SK-N-SH treated with all-trans-retinoic acid at 6 μM for 48 hours (cell line): ENCODE measurements around the gene ANAPC13.

Experiments
- ATAC-seq: fragments of 200-7000 bp; cut with Tn5 transposase; 3 replicates; pipeline ENCODE4 v1.9.1; 2020; ENCODE audit warnings: mild to moderate bottlenecking, moderate library complexity
- BACH2 ChIP-seq: fragments of 250-450 bp; sonication (Bioruptor Pico); IDR thresholded peaks from 2 replicates; pipeline ENCODE4 v1.9.0; 2021; ENCODE audit warnings: mild to moderate bottlenecking, borderline replicate concordance
- CREB5 ChIP-seq: fragments of 250-450 bp; sonication (Bioruptor Pico); IDR thresholded peaks from 2 replicates; pipeline ENCODE4 v1.5.1; 2020; ENCODE audit warnings: low read depth, mild to moderate bottlenecking, moderate library complexity
- CSDC2 ChIP-seq: fragments of 250-450 bp; sonication (Bioruptor Pico); IDR thresholded peaks from 2 replicates; pipeline ENCODE4 v1.5.0; 2020; ENCODE audit warnings: mild to moderate bottlenecking, moderate library complexity
- CSRNP3 ChIP-seq: fragments of 250-450 bp; sonication (Bioruptor Pico); IDR thresholded peaks from 2 replicates; pipeline ENCODE4 v1.5.1; 2021; ENCODE audit warnings: mild to moderate bottlenecking, moderate library complexity
- ESRRG ChIP-seq: fragments of 250-450 bp; sonication (Bioruptor Pico); IDR thresholded peaks from 2 replicates; pipeline ENCODE4 v1.6.1; 2021; ENCODE audit warnings: mild to moderate bottlenecking
- GLIS3 ChIP-seq: fragments of 250-450 bp; sonication (Bioruptor Pico); IDR thresholded peaks from 2 replicates; pipeline ENCODE4 v1.5.0; 2020; ENCODE audit warnings: mild to moderate bottlenecking, moderate library complexity
- ISL1 ChIP-seq: fragments of 250-450 bp; sonication (Bioruptor Pico); IDR thresholded peaks from 2 replicates; pipeline ENCODE4 v2.1.2; 2022; ENCODE audit warnings: mild to moderate bottlenecking, moderate library complexity
- OSR1 ChIP-seq: fragments of 250-450 bp; sonication (Bioruptor Pico); IDR thresholded peaks from 2 replicates; pipeline ENCODE4 v1.8.0; 2022; ENCODE audit warnings: moderate library complexity, mild to moderate bottlenecking, inconsistent platforms
- POU6F1 ChIP-seq: fragments of 250-450 bp; sonication (Bioruptor Pico); IDR thresholded peaks from 2 replicates; pipeline ENCODE4 v1.8.0; 2021; ENCODE audit warnings: low read depth, mild to moderate bottlenecking, moderate library complexity, borderline replicate concordance
- PPARA ChIP-seq: fragments of 250-450 bp; sonication (Bioruptor Pico); IDR thresholded peaks from 2 replicates; pipeline ENCODE4 v1.5.0; 2020; ENCODE audit warnings: mild to moderate bottlenecking, borderline replicate concordance
- RARB ChIP-seq: fragments of 250-450 bp; sonication (Bioruptor Pico); IDR thresholded peaks from 2 replicates; pipeline ENCODE4 v1.8.0; 2021; ENCODE audit warnings: mild to moderate bottlenecking, moderate library complexity
- SNAI2 ChIP-seq: fragments of 250-450 bp; sonication (Bioruptor Pico); IDR thresholded peaks from 2 replicates; pipeline ENCODE4 v1.5.0; 2020; ENCODE audit warnings: mild to moderate bottlenecking, moderate library complexity
- TCF4 ChIP-seq: fragments of 250-450 bp; sonication (Bioruptor Pico); IDR thresholded peaks from 2 replicates; pipeline ENCODE4 v1.8.0; 2021; ENCODE audit warnings: mild to moderate bottlenecking, moderate library complexity, borderline replicate concordance
- TOX ChIP-seq: fragments of 250-450 bp; sonication (Bioruptor Pico); IDR thresholded peaks from 2 replicates; pipeline ENCODE4 v1.8.0; 2021; ENCODE audit warnings: mild to moderate bottlenecking, moderate library complexity, borderline replicate concordance
- TSHZ2 ChIP-seq: fragments of 250-450 bp; sonication (Bioruptor Pico); IDR thresholded peaks from 2 replicates; pipeline ENCODE4 v1.5.0; 2020; ENCODE audit warnings: mild to moderate bottlenecking, moderate library complexity
- ZC3H10 ChIP-seq: fragments of 250-450 bp; sonication (Bioruptor Pico); IDR thresholded peaks from 2 replicates; pipeline ENCODE4 v1.5.1; 2021; ENCODE audit warnings: mild to moderate bottlenecking, moderate library complexity
- ZFP3 ChIP-seq: fragments of 250-450 bp; sonication (Bioruptor Pico); IDR thresholded peaks from 2 replicates; pipeline ENCODE4 v1.5.0; 2020; ENCODE audit warnings: mild to moderate bottlenecking, moderate library complexity
- ZFP30 ChIP-seq: fragments of 450-650 bp; formaldehyde crosslinking; IDR thresholded peaks from 2 replicates; pipeline ENCODE4 v1.5.0; 2022; ENCODE audit warnings: mild to moderate bottlenecking, moderate library complexity
- ZNF565 ChIP-seq: fragments of 450-650 bp; formaldehyde crosslinking; conservative IDR thresholded peaks from 2 replicates; pipeline ENCODE4 v1.5.0; 2020; ENCODE audit warnings: low read depth, mild to moderate bottlenecking, moderate library complexity
- ZNF70 ChIP-seq: fragments of 450-650 bp; formaldehyde crosslinking; IDR thresholded peaks from 2 replicates; pipeline ENCODE4 v1.5.0; 2020; ENCODE audit warnings: mild to moderate bottlenecking, moderate library complexity
- ZNF8 ChIP-seq: fragments of 450-650 bp; formaldehyde crosslinking; IDR thresholded peaks from 2 replicates; pipeline ENCODE4 v1.5.0; 2020; ENCODE audit warnings: mild to moderate bottlenecking, moderate library complexity

Gene ANAPC13

GRCh38 chr3:134487406-134487805 is 1.6 kb upstream of the ANAPC13 start:
- TF ChIP-seq RARB, result no peak
- no peak for TF ChIP-seq ZNF565 (CRISPR knock-in tag)
- no peak for TF ChIP-seq CSDC2 (CRISPR knock-in tag)
- no peak for TF ChIP-seq ISL1 (CRISPR knock-in tag)
- TF ChIP-seq POU6F1 (CRISPR knock-in tag), result no peak
- TF ChIP-seq OSR1 (CRISPR knock-in tag), result no peak
- no peak for TF ChIP-seq GLIS3
- no peak for TF ChIP-seq ZC3H10 (CRISPR knock-in tag)
- no peak for TF ChIP-seq TCF4 (CRISPR knock-in tag)
- TF ChIP-seq BACH2 (CRISPR knock-in tag), result no peak
- TF ChIP-seq, all 23 proteins: peak for 0
- ATAC-seq, result no peak

- peak; percentile 27 for ATAC-seq
- TF ChIP-seq PPARA (CRISPR knock-in tag) (no peak), CSRNP3 (CRISPR knock-in tag) (no peak), TOX (CRISPR knock-in tag) (no peak), CREB5 (CRISPR knock-in tag) (no peak), ZNF8 (CRISPR knock-in tag) (no peak), SNAI2 (CRISPR knock-in tag) (no peak), ZFP3 (no peak), ZNF565 (CRISPR knock-in tag) (no peak), ESRRG (CRISPR knock-in tag) (no peak), ZNF70 (no peak), ZFP30 (CRISPR knock-in tag) (no peak), TSHZ2 (no peak), BACH2 (CRISPR knock-in tag) (no peak), RARB (no peak), POU6F1 (CRISPR knock-in tag) (no peak), OSR1 (CRISPR knock-in tag) (no peak), GLIS3 (no peak), TCF4 (CRISPR knock-in tag) (no peak), ISL1 (CRISPR knock-in tag) (no peak)
Observed at GRCh38 chr3:134486577-134487041, 824 bp upstream of the ANAPC13 start.

GRCh38 chr3:134485075-134485717 is 589 bp downstream of the ANAPC13 start:
- TF ChIP-seq ZNF70 (peak; percentile 49; the same call in 1 of the 2 replicates), POU6F1 (CRISPR knock-in tag) (no peak)
- no peak; the same call in 2 of the 3 replicates for ATAC-seq
